ENCODE data around the gene PGM2. TPM values are rescaled to one million over a fixed set of nuclear protein-coding genes. Genes with fewer than 3 reads are reported as not detected.

Gene PGM2
- total RNA-seq, 1 donor = 20.3 TPM

- H2AFZ ChIP-seq (ENCODE audit: low read length) = no peak overlapping the region
- DNase-seq (ENCODE audit: insufficient read length, low spot score, missing footprints) = no peak
- H3K9me3 ChIP-seq (ENCODE audit: low read depth, low read length) = no peaks in the 10 kb centered on the region
- TF ChIP-seq, protein P1, sequence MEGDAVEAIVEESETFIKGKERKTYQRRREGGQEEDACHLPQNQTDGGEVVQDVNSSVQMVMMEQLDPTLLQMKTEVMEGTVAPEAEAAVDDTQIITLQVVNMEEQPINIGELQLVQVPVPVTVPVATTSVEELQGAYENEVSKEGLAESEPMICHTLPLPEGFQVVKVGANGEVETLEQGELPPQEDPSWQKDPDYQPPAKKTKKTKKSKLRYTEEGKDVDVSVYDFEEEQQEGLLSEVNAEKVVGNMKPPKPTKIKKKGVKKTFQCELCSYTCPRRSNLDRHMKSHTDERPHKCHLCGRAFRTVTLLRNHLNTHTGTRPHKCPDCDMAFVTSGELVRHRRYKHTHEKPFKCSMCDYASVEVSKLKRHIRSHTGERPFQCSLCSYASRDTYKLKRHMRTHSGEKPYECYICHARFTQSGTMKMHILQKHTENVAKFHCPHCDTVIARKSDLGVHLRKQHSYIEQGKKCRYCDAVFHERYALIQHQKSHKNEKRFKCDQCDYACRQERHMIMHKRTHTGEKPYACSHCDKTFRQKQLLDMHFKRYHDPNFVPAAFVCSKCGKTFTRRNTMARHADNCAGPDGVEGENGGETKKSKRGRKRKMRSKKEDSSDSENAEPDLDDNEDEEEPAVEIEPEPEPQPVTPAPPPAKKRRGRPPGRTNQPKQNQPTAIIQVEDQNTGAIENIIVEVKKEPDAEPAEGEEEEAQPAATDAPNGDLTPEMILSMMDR (IDR thresholded peaks at IDR 0.05; ENCODE audit: extremely low read depth, low read depth, low read length) = no peak
- no peak overlapping the region for H3K4me3 ChIP-seq (ENCODE audit: insufficient read depth, low read length)
- H3K27ac ChIP-seq (ENCODE audit: low read depth, low read length) = no peak overlapping the region
- peaks cover 9% of the 10 kb centered on the region for H3K79me2 ChIP-seq (ENCODE audit: insufficient read depth, low read length)
- peaks cover 69% of the 10 kb centered on the region for H3K36me3 ChIP-seq (ENCODE audit: insufficient read depth, low read length)
- no peak overlapping the region for H3K4me2 ChIP-seq (ENCODE audit: insufficient read depth, low read length)
- peaks cover 15% of the 10 kb centered on the region for H3K4me1 ChIP-seq (ENCODE audit: insufficient read depth, low read length)
- no peaks in the 10 kb centered on the region for H4K20me1 ChIP-seq (ENCODE audit: insufficient read depth, low read length)
- H3K27me3 ChIP-seq (ENCODE audit: insufficient read depth, low read length) = no peaks in the 10 kb centered on the region
These were observed 9.3 kb downstream of the PGM2 start for GRCh38 chr4:37835806-37836205.

DNA sequence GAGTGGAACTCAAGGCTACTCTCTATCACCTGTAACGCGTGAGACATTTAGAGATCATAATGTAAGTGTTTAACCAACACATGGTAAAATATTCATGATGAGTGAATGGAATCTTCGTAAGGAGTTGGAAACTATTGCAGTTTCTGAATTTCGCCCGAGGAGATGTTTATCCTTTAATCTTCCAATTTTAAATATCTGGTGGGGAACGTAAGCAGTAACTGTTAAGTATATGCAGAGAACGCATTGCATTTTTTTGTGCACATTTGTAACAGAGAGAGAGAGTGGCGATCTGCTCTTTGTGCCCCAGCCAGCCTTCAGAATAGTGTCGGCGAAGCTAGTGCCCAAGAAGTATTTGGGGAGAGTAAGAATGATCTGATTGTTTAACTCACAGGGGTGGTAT lies 9.8 kb downstream of the PGM2 start:
- no peak for DNase-seq (ENCODE audit: insufficient read length, low spot score, missing footprints)
- Histone ChIP-seq H3K9me3 (ENCODE audit: low read depth, low read length) (no peaks in the 10 kb centered on the region), H4K20me1 (ENCODE audit: insufficient read depth, low read length) (no peaks in the 10 kb centered on the region), H3K4me1 (ENCODE audit: insufficient read depth, low read length) (peaks cover 15% of the 10 kb centered on the region), H3K36me3 (ENCODE audit: insufficient read depth, low read length) (peaks cover 71% of the 10 kb centered on the region), H2AFZ (ENCODE audit: low read length) (no peak overlapping the region), H3K4me2 (ENCODE audit: insufficient read depth, low read length) (no peak overlapping the region), H3K27me3 (ENCODE audit: insufficient read depth, low read length) (no peaks in the 10 kb centered on the region), H3K27ac (ENCODE audit: low read depth, low read length) (peak overlapping the region; percentile 78), H3K79me2 (ENCODE audit: insufficient read depth, low read length) (peaks cover 12% of the 10 kb centered on the region), H3K4me3 (ENCODE audit: insufficient read depth, low read length) (no peak overlapping the region)
- TF ChIP-seq, protein P1 (IDR thresholded peaks at IDR 0.05; ENCODE audit: extremely low read depth, low read depth, low read length) = no peak

- Histone ChIP-seq H3K4me1 (ENCODE audit: insufficient read depth, low read length) (peaks cover 15% of the 10 kb centered on the region), H3K79me2 (ENCODE audit: insufficient read depth, low read length) (peaks cover 9% of the 10 kb centered on the region), H3K36me3 (ENCODE audit: insufficient read depth, low read length) (peaks cover 72% of the 10 kb centered on the region), H3K27ac (ENCODE audit: low read depth, low read length) (peak overlapping the region; percentile 78), H3K27me3 (ENCODE audit: insufficient read depth, low read length) (no peaks in the 10 kb centered on the region), H3K9me3 (ENCODE audit: low read depth, low read length) (no peaks in the 10 kb centered on the region), H4K20me1 (ENCODE audit: insufficient read depth, low read length) (no peaks in the 10 kb centered on the region), H3K4me2 (ENCODE audit: insufficient read depth, low read length) (peak overlapping the region; percentile 69), H2AFZ (ENCODE audit: low read length) (peak overlapping the region; percentile 61), H3K4me3 (ENCODE audit: insufficient read depth, low read length) (peak overlapping the region; percentile 14)
- no peak for DNase-seq (ENCODE audit: insufficient read length, low spot score, missing footprints)
- TF ChIP-seq, protein P1 (IDR thresholded peaks at IDR 0.05; ENCODE audit: extremely low read depth, low read depth, low read length) = no peak
These were observed 10.5 kb downstream of the PGM2 start for GRCh38 chr4:37836838-37837440.

DNA sequence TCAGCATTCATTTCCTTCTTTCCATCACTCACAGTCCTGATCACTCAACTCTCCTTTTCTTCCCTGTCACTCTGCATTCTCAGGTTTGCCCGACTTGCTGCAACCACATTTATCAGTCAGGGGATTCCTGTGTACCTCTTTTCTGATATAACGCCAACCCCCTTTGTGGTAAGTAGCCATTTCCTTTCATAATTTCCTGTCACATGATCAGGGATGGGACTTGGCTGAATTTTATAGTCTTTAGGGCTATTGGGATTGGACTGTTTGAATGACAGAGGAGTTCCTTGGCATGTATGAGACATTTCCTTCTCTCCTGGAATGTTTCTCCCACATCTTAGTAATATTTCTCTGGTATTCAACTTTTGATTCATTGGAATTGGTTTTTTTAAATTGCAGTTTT lies 11.0 kb downstream of the PGM2 start:
- peak overlapping the region; percentile 61 for H2AFZ ChIP-seq (ENCODE audit: low read length)

More for the DNA sequence above, 11.0 kb downstream of the PGM2 start:
- peaks cover 8% of the 10 kb centered on the region for H3K79me2 ChIP-seq (ENCODE audit: insufficient read depth, low read length)
- H3K4me2 ChIP-seq (ENCODE audit: insufficient read depth, low read length) = peak overlapping the region; percentile 69
- no peaks in the 10 kb centered on the region for H4K20me1 ChIP-seq (ENCODE audit: insufficient read depth, low read length)
- peak; percentile 91 for DNase-seq (ENCODE audit: insufficient read length, low spot score, missing footprints)
- H3K27ac ChIP-seq (ENCODE audit: low read depth, low read length) = peak overlapping the region; percentile 78
- TF ChIP-seq, protein P1 (IDR thresholded peaks at IDR 0.05; ENCODE audit: extremely low read depth, low read depth, low read length) = no peak
- no peaks in the 10 kb centered on the region for H3K9me3 ChIP-seq (ENCODE audit: low read depth, low read length)
- H3K36me3 ChIP-seq (ENCODE audit: insufficient read depth, low read length) = peaks cover 67% of the 10 kb centered on the region
- peaks cover 15% of the 10 kb centered on the region for H3K4me1 ChIP-seq (ENCODE audit: insufficient read depth, low read length)
- H3K27me3 ChIP-seq (ENCODE audit: insufficient read depth, low read length) = no peaks in the 10 kb centered on the region
- peak overlapping the region; percentile 14 for H3K4me3 ChIP-seq (ENCODE audit: insufficient read depth, low read length)
